ENCODE measurements around the gene CCNT2. TPM values are rescaled to one million over a fixed set of nuclear protein-coding genes. Genes with fewer than 3 reads are reported as not detected.
A peak's percentile ranks its signal among the peaks of the same experiment; 100 is the strongest.

Gene CCNT2
- total RNA-seq, 1 donor from 2014 or later, result 65.5 TPM

GRCh38 chr2:134934150-134934549, 15.5 kb downstream of the CCNT2 start:
- Mint-ChIP-seq H3K4me1 (peaks cover 21% of the 10 kb centered on the region), H3K27ac (ENCODE audit: unreplicated experiment) (no peak overlapping the region), H3K9me3 (no peaks in the 10 kb centered on the region), H3K4me3 (no peak overlapping the region), H3K36me3 (ENCODE audit: low read depth) (peaks cover 9% of the 10 kb centered on the region), H3K27me3 (ENCODE audit: low read depth) (no peaks in the 10 kb centered on the region)
- DNase-seq (ENCODE audit: low read depth, low spot score), result no peak
- no peak for TF ChIP-seq CTCF (conservative IDR thresholded peaks at IDR 0.05)

- Mint-ChIP-seq H3K27ac (ENCODE audit: unreplicated experiment) (peak overlapping the region; percentile 1), H3K4me1 (peaks cover 21% of the 10 kb centered on the region), H3K4me3 (no peak overlapping the region), H3K9me3 (no peaks in the 10 kb centered on the region), H3K36me3 (ENCODE audit: low read depth) (peaks cover 11% of the 10 kb centered on the region), H3K27me3 (ENCODE audit: low read depth) (no peaks in the 10 kb centered on the region)
- no peak for TF ChIP-seq CTCF (conservative IDR thresholded peaks at IDR 0.05)
- no peak for DNase-seq (ENCODE audit: low read depth, low spot score)
Measured at GRCh38 chr2:134934641-134935040, 16.0 kb downstream of the CCNT2 start.

- no peak for TF ChIP-seq CTCF (conservative IDR thresholded peaks at IDR 0.05)
- H3K27ac Mint-ChIP-seq (ENCODE audit: unreplicated experiment), result no peak overlapping the region
- peaks cover 13% of the 10 kb centered on the region for H3K36me3 Mint-ChIP-seq (ENCODE audit: low read depth)
- no peaks in the 10 kb centered on the region for H3K9me3 Mint-ChIP-seq
- H3K4me3 Mint-ChIP-seq, result no peak overlapping the region
- no peak for DNase-seq (ENCODE audit: low read depth, low spot score)
- H3K4me1 Mint-ChIP-seq, result peaks cover 17% of the 10 kb centered on the region
- no peaks in the 10 kb centered on the region for H3K27me3 Mint-ChIP-seq (ENCODE audit: low read depth)
Measured at GRCh38 chr2:134936691-134937090, 18.1 kb downstream of the CCNT2 start.

- Mint-ChIP-seq H3K27me3 (ENCODE audit: low read depth) (no peaks in the 10 kb centered on the region), H3K9me3 (no peaks in the 10 kb centered on the region), H3K27ac (ENCODE audit: unreplicated experiment) (no peak overlapping the region), H3K4me1 (no peaks in the 10 kb centered on the region), H3K36me3 (ENCODE audit: low read depth) (peaks cover 10% of the 10 kb centered on the region), H3K4me3 (no peak overlapping the region)
- no peak for DNase-seq (ENCODE audit: low read depth, low spot score)
- no peak for TF ChIP-seq CTCF (conservative IDR thresholded peaks at IDR 0.05)
Measured at GRCh38 chr2:134943540-134943939, 24.9 kb downstream of the CCNT2 start.

GRCh38 chr2:134944975-134945374, 26.4 kb downstream of the CCNT2 start:
- Mint-ChIP-seq H3K27me3 (ENCODE audit: low read depth) (no peaks in the 10 kb centered on the region), H3K9me3 (no peaks in the 10 kb centered on the region), H3K36me3 (ENCODE audit: low read depth) (peaks cover 6% of the 10 kb centered on the region), H3K4me3 (no peak overlapping the region), H3K4me1 (no peaks in the 10 kb centered on the region), H3K27ac (ENCODE audit: unreplicated experiment) (no peak overlapping the region)
- no peak for DNase-seq (ENCODE audit: low read depth, low spot score)
- no peak for TF ChIP-seq CTCF (conservative IDR thresholded peaks at IDR 0.05)

- H3K4me1 Mint-ChIP-seq, result no peaks in the 10 kb centered on the region
- H3K27me3 Mint-ChIP-seq (ENCODE audit: low read depth), result no peaks in the 10 kb centered on the region
- H3K27ac Mint-ChIP-seq (ENCODE audit: unreplicated experiment), result no peak overlapping the region
- peaks cover 12% of the 10 kb centered on the region for H3K36me3 Mint-ChIP-seq (ENCODE audit: low read depth)
- no peak overlapping the region for H3K4me3 Mint-ChIP-seq
- no peak for DNase-seq (ENCODE audit: low read depth, low spot score)
- TF ChIP-seq CTCF (conservative IDR thresholded peaks at IDR 0.05), result no peak
- no peaks in the 10 kb centered on the region for H3K9me3 Mint-ChIP-seq
Measured at GRCh38 chr2:134946073-134946472, 27.5 kb downstream of the CCNT2 start.

All from neural crest cell (in vitro differentiated cells).